Activated T-cell treated with anti-CD3 and anti-CD28 coated beads, Interleukin-2, amount 50 U/mL, for 72 hours (primary cell): Measurements from ENCODE around the gene PAAF1. TPM values are rescaled to one million over a fixed set of nuclear protein-coding genes. Genes with fewer than 3 reads are reported as not detected.

Source experiments
- ATAC-seq, 2 donors: fragments of 150-1000 bp; cut with Tn5 transposase; replicated peaks in 1 of 2; 2 replicates each; pipeline ENCODE4 v1.10.0; 2021; ENCODE audit warnings: moderate library complexity in 2 of 2, mild to moderate bottlenecking in 1 of 2
- DNase-seq, 2 donors: peaks; one replicate each; pipeline ENCODE4 v3.0.0; 2021 to 2022; ENCODE audit warnings: mixed read lengths in 1 of 2
- H3K27ac Mint-ChIP-seq: one replicate; pipeline ENCODE4 v1.8.0; 2022; ENCODE audit warnings: mild to moderate bottlenecking, moderate library complexity, mixed read lengths
- H3K27me3 Mint-ChIP-seq: one replicate; pipeline ENCODE4 v1.8.0; 2022; ENCODE audit warnings: low read depth, mixed read lengths
- H3K36me3 Mint-ChIP-seq, 2 donors: one replicate each; pipeline ENCODE4 v1.8.0; 2022; ENCODE audit warnings: mixed read lengths in 2 of 2, mild to moderate bottlenecking in 1 of 2; ENCODE audit not compliant: insufficient read depth in 2 of 2
- H3K4me1 Mint-ChIP-seq: one replicate; pipeline ENCODE4 v1.8.0; 2022; ENCODE audit warnings: low read depth, mixed read lengths
- H3K4me3 Mint-ChIP-seq, 2 donors: one replicate each; pipeline ENCODE4 v1.8.0; 2022; ENCODE audit warnings: mild to moderate bottlenecking in 2 of 2, mixed read lengths in 2 of 2, moderate library complexity in 2 of 2
- H3K9me3 Mint-ChIP-seq, 2 donors: one replicate each; pipeline ENCODE4 v1.8.0; 2022; ENCODE audit warnings: mixed read lengths in 2 of 2
- total RNA-seq, 2 donors: library from RNA; stranded (reverse); gene quantifications; one replicate each; pipeline ENCODE4 v1.2.3, GENCODE V29; 2022

Gene PAAF1
- total RNA-seq, 2 donors from 2014 or later, result 36.8 to 38.9 TPM

DNA sequence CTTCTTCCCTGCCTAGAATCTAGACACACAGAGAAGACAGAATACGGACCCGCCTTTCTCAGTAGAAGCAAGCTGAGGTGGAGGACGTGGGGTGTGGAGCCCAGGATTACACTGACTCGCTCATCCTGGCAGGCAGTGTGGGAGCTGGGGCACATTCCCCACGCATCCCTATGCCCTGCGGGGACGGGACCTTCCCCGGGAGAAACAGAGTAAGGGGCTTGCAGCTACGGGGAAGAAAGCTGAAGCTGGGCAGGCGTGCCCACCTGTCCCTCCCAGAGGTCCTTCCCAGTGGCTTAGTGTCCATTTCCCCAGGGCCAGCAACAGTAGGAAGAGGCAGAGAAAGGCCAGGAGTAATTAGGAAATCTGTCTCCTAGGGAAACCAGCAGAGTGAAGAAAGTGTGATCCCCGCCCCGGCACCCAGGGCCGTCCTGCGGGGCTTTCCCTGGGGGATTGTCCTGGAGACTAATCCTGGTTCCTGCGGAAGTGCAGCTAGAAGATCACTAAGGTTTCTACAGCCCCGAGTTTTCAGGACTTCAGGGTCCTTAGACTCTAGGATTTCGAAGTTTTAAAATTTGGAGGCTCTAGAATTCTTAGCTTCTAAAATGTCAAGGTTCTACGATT, 81.8 kb downstream of the PAAF1 start:
- Mint-ChIP-seq H3K9me3 (no peaks in the 10 kb centered on the region), H3K27ac (no peak overlapping the region)
- no peak for ATAC-seq

DNA sequence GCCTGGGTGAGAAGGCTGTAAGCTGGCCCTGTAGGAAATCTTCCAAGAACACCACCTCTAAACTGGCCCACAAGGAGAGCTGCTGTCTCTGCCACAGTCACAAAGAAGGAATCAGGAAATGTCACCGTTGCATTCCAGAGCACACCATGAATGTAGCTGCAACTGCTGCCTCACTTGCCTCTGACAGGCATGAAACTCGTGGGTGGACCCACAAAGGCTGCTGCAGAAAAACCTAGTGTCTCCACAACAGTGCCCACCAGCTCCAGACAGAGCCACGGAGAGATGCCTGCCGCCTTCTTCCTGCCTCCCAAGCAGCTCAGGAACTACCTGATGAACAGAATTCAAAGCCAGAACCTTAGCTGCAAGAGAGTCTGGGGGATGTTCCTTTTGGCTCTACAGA, 84.5 kb downstream of the PAAF1 start:
- H3K4me3 Mint-ChIP-seq, result no peak overlapping the region

More for the DNA sequence above, 81.8 kb downstream of the PAAF1 start:
- no peaks in the 10 kb centered on the region for H3K36me3 Mint-ChIP-seq
- DNase-seq, result no peak
- H3K27me3 Mint-ChIP-seq, result peaks cover 20% of the 10 kb centered on the region
- H3K4me1 Mint-ChIP-seq, result no peaks in the 10 kb centered on the region
- H3K4me3 Mint-ChIP-seq, result no peak overlapping the region

DNA sequence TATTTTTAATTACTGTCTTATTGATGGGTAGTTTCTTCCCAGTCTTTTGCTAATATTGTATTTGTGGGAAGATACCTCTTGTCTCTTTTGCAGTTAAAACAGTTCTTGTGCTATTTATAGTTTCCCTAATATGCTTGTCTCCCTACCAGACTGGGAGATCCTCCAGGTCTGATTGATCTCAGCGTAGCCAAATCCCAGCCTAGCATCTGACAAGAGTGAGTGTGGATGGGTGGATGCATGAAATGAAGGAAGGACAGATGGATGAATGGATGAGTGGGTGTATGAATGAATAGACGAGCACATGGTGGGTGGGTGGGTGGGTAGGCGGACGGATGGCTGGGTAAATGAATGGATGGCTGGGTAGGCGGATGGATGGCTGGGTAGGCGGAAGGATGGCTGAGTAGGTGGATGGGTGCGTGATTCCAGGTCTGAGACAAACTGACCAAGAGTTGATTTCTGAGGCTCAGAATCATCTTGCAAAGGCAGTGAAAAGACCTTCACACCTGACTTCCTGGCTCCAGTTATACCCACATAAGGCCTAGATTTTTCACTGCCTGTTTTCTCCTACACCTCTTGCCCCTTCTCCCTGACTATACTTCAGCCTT, 85.4 kb downstream of the PAAF1 start:
- Mint-ChIP-seq H3K4me1 (peaks cover 12% of the 10 kb centered on the region), H3K27ac (no peak overlapping the region), H3K36me3 (no peaks in the 10 kb centered on the region), H3K9me3 (no peaks in the 10 kb centered on the region), H3K27me3 (peaks cover 5% of the 10 kb centered on the region), H3K4me3 (no peak overlapping the region)
- DNase-seq, result no peak
- no peak for ATAC-seq

More for the DNA sequence above, 84.5 kb downstream of the PAAF1 start:
- H3K36me3 Mint-ChIP-seq, result no peaks in the 10 kb centered on the region
- no peak for ATAC-seq
- no peak overlapping the region for H3K27ac Mint-ChIP-seq
- DNase-seq, result no peak
- H3K27me3 Mint-ChIP-seq, result peaks cover 14% of the 10 kb centered on the region
- peaks cover 12% of the 10 kb centered on the region for H3K4me1 Mint-ChIP-seq
- H3K9me3 Mint-ChIP-seq, result no peaks in the 10 kb centered on the region

DNA sequence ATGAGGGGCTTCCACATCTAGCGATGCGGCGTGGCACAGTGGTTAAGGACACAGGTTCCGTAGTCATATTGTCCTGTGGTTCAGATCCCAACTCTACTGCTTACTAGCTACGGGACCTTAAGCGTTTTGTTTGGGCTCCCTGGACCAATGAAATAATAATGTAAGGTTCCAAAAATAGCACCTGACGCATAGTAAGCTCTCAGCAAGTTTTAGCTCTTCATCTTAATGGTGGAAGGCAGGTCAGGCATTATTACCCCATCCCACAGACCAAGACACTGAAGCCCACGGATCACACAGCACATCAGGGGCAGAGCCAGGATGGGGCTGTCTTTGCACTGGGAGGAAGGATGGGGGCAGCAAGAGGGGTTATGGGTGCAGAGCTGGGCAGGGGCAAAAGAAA, 87.1 kb downstream of the PAAF1 start:
- H3K36me3 Mint-ChIP-seq, result no peaks in the 10 kb centered on the region
- ATAC-seq (peak in 1 of 2 donors; percentile 5), DNase-seq (no peak)
- H3K4me1 Mint-ChIP-seq, result peaks cover 20% of the 10 kb centered on the region
- H3K27ac Mint-ChIP-seq, result peak overlapping the region; percentile 58
- no peaks in the 10 kb centered on the region for H3K27me3 Mint-ChIP-seq
- H3K4me3 Mint-ChIP-seq, result peak overlapping the region in 1 of 2 donors; percentile 45
- no peaks in the 10 kb centered on the region for H3K9me3 Mint-ChIP-seq

DNA sequence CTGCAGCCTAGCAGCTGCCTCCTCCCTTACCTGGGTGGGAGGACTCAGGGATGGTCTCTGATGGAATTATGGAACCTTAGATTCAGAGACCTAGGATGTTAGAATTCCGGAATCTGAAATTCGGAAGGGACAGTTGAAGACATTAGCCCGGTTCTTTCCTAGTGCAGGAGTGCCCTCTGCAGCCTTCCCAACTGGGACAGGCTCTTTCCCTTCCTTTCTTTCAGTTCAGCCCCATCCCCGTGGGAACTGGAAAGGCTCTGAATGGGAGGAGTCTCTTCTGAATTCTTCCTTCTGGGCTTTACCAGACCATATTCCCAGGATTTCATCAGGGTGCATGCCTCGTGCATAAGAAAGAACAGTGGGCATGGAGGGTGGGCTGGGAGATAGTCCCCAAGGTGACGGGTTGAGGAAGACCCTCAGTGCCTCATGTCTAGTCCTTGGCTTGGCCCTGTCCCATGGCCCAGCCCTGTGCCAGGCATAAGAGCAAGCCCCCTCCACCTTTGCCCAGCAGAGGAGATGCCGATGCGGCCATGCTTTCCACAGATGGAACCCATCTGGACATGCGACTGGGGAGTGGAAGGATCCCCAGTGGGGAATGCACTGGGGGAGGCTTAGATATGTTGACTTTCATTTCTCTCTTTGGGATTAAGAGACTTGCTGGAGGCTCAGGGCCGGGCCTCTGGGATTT, 88.4 kb downstream of the PAAF1 start:
- H3K27ac Mint-ChIP-seq, result no peak overlapping the region
- H3K4me1 Mint-ChIP-seq, result peaks cover 33% of the 10 kb centered on the region
- ATAC-seq (no peak), DNase-seq (no peak)
- peak overlapping the region; percentile 42 to 45 for H3K4me3 Mint-ChIP-seq
- no peaks in the 10 kb centered on the region for H3K27me3 Mint-ChIP-seq
- no peaks in the 10 kb centered on the region for H3K36me3 Mint-ChIP-seq
- H3K9me3 Mint-ChIP-seq, result no peaks in the 10 kb centered on the region

DNA sequence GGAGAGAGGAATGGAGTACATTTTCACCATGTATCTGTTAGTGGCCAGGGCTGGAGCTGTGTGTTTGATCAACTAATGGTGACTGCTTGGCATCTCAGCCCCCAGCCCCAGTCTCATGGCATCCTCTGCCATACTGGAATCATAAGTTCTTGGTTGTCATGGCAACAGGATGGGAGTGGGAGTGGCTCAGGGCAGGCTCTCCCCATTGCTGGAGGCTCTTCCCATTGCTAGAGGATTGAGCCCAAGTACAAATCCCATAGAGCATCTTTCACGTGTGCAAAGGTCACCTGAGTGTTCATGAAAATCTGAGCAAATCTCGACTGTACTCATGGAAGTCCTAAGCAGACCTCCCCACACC, 88.9 kb downstream of the PAAF1 start:
- ATAC-seq (no peak), DNase-seq (no peak)
- Mint-ChIP-seq H3K36me3 (no peaks in the 10 kb centered on the region), H3K4me1 (peaks cover 37% of the 10 kb centered on the region), H3K9me3 (no peaks in the 10 kb centered on the region), H3K27ac (no peak overlapping the region), H3K4me3 (no peak overlapping the region), H3K27me3 (no peaks in the 10 kb centered on the region)

DNA sequence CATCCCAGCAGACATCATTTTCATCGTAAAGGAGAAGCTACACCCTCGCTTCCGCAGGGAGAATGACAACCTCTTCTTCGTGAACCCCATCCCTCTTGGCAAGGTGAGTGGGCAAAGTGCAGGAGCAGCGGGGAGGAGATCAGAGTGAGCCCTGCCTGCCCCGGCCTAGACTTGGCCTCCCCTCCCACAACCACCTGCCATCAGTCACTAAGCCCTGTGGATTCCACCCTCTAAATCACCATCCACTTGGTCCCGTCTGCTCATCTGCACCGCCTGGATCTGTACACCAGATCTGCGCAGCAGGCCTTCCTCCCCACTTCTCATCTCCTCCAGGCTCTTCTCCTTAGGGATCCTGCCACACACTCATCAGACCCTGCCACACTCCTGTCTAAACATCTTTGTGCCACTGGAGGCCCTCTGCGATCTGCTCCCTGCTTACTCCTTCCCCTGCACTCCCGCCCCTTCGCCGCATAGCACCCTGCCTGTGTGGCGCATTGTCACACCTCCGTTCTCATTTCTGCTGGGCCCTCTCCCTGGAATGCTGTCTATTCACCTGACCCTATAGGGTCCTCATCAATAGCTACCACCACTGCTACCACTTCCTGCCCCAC, 91.7 kb downstream of the PAAF1 start:
- ATAC-seq (no peak), DNase-seq (no peak)
- Mint-ChIP-seq H3K9me3 (no peaks in the 10 kb centered on the region), H3K4me3 (no peak overlapping the region), H3K36me3 (no peaks in the 10 kb centered on the region), H3K4me1 (peaks cover 60% of the 10 kb centered on the region), H3K27ac (peak overlapping the region; percentile 61), H3K27me3 (no peaks in the 10 kb centered on the region)

DNA sequence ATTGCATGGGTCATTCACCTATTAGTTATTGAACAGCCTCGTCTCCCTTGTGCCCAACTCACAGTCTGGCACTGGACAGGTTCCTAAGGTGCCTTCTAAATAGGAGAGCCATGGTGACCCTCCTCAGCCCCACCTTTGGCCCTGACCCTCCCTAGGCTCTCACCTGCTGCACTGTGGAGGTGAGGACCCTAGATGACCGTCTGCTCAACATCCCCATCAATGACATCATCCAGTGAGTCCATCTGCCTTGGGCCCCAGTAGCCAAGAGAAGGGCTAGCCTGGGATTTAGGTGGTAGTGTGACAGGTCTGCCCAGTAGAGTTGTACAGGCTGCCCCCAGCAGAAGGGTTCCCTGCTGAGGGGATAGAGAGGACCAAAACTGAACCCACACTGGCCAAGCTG, 92.3 kb downstream of the PAAF1 start:
- H3K4me3 Mint-ChIP-seq, result no peak overlapping the region
- DNase-seq (no peak), ATAC-seq (no peak)
- H3K27me3 Mint-ChIP-seq, result no peaks in the 10 kb centered on the region
- H3K9me3 Mint-ChIP-seq, result no peaks in the 10 kb centered on the region
- H3K4me1 Mint-ChIP-seq, result peaks cover 63% of the 10 kb centered on the region
- peak overlapping the region; percentile 45 for H3K27ac Mint-ChIP-seq
- no peaks in the 10 kb centered on the region for H3K36me3 Mint-ChIP-seq

DNA sequence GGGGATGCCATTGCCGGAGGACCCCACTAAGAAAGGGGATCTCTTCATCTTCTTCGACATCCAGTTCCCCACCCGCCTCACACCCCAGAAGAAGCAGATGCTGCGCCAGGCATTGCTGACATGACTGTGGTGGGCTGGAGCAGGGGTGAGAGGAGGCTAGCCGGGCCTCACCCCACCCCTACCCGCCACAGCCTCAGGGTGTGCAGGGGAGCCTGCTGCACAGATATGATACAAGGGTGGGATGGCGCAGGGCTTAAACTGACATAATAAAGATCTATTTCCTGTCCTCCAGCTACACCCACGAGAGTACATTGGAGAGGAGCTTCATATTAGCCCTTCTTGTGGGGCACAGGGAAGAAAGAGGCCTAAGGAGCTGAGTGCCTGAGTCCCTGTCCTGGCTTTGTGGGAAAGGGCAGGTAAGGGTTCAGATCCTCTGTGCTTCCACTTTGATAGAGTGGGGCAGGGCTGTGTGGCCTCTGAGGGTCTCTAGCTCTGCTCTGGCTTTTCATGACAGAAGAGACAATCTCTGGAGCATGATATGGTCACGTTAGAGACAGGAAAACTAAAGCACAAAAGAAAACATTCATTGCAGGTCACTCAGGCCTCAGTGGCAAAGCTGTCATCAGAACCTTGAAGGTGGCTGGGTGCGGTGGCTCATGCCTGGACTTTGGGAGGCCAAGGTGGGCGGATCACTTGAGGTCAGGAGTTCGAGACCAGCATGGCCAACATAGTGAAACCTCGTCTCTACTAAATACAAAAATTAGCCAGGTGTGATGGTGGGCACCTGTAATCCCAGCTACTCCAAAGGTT, 93.4 kb downstream of the PAAF1 start:
- ATAC-seq, result peak in 1 of 2 donors; percentile 8
- H3K36me3 Mint-ChIP-seq, result peaks cover 8 to 9% of the 10 kb centered on the region in 2 donors
- no peak for DNase-seq
- H3K4me1 Mint-ChIP-seq, result peaks cover 66% of the 10 kb centered on the region
- peak overlapping the region; percentile 83 for H3K27ac Mint-ChIP-seq
- no peaks in the 10 kb centered on the region for H3K27me3 Mint-ChIP-seq
- no peak overlapping the region for H3K4me3 Mint-ChIP-seq
- no peaks in the 10 kb centered on the region for H3K9me3 Mint-ChIP-seq

DNA sequence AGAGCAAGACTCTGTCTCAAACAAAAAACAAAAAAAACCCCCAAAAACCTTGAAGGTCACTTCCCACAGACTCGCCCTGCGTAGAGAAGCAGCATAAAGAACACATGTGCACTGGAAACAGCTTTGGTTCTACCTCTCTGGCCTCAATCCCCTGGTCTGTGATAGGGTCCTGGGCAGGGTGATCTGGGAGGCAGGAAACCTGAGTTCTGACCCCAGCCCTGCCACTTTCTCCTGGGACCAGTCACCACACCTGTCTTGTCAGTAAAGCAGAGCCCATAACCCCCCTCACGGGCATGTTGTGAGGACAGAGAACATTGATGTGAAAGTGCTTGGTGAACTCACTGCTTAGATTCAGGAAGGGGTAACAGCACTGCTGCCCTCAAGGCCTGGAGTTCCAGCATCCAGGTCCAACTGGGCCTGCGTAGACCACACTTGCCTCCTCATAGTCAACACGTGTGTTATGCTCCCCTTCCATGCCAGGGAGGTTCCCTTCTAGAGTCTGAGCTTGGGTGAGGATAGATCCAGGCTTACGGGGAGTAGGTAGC, 94.4 kb downstream of the PAAF1 start:
- H3K9me3 Mint-ChIP-seq, result no peaks in the 10 kb centered on the region
- no peak for DNase-seq
- peaks cover 77% of the 10 kb centered on the region for H3K4me1 Mint-ChIP-seq
- no peaks in the 10 kb centered on the region for H3K27me3 Mint-ChIP-seq
- H3K4me3 Mint-ChIP-seq, result no peak overlapping the region
- peak in 1 of 2 donors; percentile 3 for ATAC-seq
- peak overlapping the region; percentile 64 for H3K27ac Mint-ChIP-seq
- H3K36me3 Mint-ChIP-seq, result peaks cover 14 to 19% of the 10 kb centered on the region in 2 donors

DNA sequence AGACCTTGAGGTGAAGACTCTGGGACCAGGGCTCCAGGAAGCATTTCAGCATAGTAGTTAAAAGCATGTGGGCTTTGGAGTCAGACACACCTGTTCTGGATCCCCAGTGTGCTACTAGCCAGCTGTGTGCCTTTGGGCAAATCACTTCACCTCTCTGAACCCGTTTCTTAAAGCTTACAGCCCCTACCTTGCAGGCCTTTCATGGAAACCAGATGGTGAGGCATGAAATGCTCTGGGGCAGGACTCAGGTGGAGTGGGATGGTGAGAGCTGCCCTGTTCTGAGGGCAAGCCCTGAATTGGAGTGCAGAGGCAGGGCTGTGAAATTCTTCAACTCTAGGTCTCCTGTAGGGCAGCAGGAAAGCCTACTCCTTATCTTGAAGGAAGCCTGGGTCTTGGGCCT, 95.4 kb downstream of the PAAF1 start:
- no peaks in the 10 kb centered on the region for H3K27me3 Mint-ChIP-seq
- peaks cover 86% of the 10 kb centered on the region for H3K4me1 Mint-ChIP-seq
- DNase-seq (no peak), ATAC-seq (no peak)
- no peak overlapping the region for H3K4me3 Mint-ChIP-seq
- peaks cover 18 to 25% of the 10 kb centered on the region in 2 donors for H3K36me3 Mint-ChIP-seq
- no peaks in the 10 kb centered on the region for H3K9me3 Mint-ChIP-seq
- H3K27ac Mint-ChIP-seq, result peak overlapping the region; percentile 8

DNA sequence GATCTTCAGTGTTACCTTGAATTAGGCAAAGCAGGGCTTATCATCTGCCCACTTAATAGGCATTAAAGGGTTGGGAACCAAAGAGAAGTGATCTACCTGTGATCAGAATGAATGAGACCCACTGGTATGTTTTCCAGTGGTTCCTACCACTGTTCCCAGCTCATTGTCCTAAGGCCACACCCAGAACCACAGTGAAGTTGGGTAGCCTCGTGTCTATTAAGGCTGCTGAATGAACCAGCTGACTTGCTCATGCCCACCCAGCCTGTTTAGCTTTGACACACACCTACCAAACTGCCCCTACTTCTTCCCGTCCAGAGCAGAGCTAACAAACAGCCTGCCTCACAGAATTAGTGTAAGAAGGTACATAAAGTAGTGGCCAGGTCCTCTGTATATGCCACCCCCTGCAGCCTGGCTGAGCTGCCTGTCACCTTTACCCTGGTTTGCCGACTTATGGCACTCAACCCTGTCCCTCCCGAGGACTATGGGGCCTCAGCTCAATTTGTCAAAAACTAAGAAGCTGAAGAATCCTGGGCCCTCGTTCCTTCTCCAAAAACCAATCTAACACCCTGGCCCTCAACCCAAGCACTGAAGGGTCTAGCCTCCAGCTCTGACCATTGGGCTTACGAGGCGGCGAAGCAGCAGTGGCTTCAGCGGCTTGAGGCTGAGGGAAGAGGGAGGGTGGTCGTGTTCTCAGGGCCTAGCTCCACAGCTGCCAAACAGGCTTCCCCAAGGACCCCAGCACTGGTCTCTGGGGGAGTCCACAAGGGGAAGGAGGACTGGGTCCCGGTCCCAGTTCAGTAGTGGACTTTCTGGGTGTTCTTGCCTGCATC, 96.0 kb downstream of the PAAF1 start:
- ATAC-seq, result no peak
- Mint-ChIP-seq H3K9me3 (no peaks in the 10 kb centered on the region), H3K4me3 (no peak overlapping the region), H3K27me3 (no peaks in the 10 kb centered on the region), H3K27ac (peak overlapping the region; percentile 77), H3K36me3 (peaks cover 22 to 30% of the 10 kb centered on the region in 2 donors), H3K4me1 (peaks cover 93% of the 10 kb centered on the region)
- no peak for DNase-seq
